Omental fat pad (tissue), 4 donors: ENCODE results near the gene C4orf54. TPM values are rescaled to one million over a fixed set of nuclear protein-coding genes. Genes with fewer than 3 reads are reported as not detected.

Source experiments
- ATAC-seq: fragments of 150-250 bp; one replicate; pipeline ENCODE4 v1.9.1; 2016; ENCODE audit warnings: mild to moderate bottlenecking, moderate library complexity; ENCODE audit not compliant: low FRiP score
- DNase-seq: peaks from one replicate; pipeline ENCODE4 v3.0.0-alpha.2; 2019; ENCODE audit warnings: low spot score
- total RNA-seq, 4 donors: library from RNA; depleted of rRNA; stranded (reverse); fragments of >200 nt; gene quantifications; one replicate each; pipeline ENCODE4 v1.1.0, GENCODE V29; 2016
- TF ChIP-seq, protein P1 (sequence below), 3 donors: fragments of 450-650 bp; IDR thresholded peaks; one replicate each; pipeline ENCODE4 v1.5.1; 2016 to 2017; ENCODE audit warnings: antibody characterized with exemption in 3 of 3, mild to moderate bottlenecking in 3 of 3, moderate library complexity in 2 of 3

Gene C4orf54
- total RNA-seq, result not detected

GRCh38 chr4:99657798-99658197 is at the start of gene C4orf54:
Gene C4orf54 (minus strand): TSS chr4:99657828. CDS start chr4:99654648, 3,180 bp downstream.
- TF ChIP-seq, protein P1, sequence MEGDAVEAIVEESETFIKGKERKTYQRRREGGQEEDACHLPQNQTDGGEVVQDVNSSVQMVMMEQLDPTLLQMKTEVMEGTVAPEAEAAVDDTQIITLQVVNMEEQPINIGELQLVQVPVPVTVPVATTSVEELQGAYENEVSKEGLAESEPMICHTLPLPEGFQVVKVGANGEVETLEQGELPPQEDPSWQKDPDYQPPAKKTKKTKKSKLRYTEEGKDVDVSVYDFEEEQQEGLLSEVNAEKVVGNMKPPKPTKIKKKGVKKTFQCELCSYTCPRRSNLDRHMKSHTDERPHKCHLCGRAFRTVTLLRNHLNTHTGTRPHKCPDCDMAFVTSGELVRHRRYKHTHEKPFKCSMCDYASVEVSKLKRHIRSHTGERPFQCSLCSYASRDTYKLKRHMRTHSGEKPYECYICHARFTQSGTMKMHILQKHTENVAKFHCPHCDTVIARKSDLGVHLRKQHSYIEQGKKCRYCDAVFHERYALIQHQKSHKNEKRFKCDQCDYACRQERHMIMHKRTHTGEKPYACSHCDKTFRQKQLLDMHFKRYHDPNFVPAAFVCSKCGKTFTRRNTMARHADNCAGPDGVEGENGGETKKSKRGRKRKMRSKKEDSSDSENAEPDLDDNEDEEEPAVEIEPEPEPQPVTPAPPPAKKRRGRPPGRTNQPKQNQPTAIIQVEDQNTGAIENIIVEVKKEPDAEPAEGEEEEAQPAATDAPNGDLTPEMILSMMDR (IDR thresholded peaks at IDR 0.05), result no peak
- ATAC-seq (no peak), DNase-seq (no peak)

DNA sequence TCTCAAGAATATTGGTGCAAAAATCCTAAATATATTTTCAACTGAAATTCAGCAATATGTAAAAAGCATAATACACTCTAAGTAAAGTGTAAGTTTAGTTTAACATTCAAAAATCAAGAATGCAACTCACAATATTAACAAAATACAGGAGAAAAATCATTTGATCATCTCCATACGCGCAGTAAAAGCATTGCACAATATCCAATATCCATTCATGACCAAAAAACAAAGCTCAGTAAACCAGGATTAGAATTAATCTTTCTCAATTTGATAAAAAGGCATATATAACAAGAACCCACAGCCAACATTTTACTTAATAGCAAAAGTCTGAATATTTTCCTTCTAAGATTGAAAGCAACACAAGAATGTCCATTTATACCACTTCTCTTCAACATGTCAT is 48.3 kb upstream of the C4orf54 start:
- ATAC-seq (no peak), DNase-seq (no peak)
- TF ChIP-seq, protein P1 (IDR thresholded peaks at IDR 0.05), result no peak

GRCh38 chr4:99696801-99697200 is 39.2 kb upstream of the C4orf54 start:
- DNase-seq (no peak), ATAC-seq (no peak)
- TF ChIP-seq, protein P1 (IDR thresholded peaks at IDR 0.05), result no peak

DNA sequence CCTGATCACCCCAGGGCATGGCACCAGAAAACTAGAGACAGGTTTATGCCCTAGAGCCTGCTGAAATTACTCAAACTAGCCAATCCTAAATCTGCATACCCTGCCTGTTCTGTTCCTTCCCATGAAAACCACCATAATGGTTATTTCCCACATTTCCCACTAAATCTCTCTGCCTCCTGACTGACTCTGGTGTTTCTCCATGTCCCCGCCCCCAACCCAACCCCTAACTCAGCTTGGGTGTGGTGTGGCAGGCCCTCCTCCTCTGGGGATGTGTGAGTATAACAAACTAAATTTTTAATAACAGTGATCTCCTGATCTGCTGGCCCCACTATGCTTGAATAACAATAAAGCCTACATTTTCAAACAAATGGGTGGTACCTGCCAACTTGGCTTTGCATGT is 35.5 kb upstream of the C4orf54 start:
- ATAC-seq (no peak), DNase-seq (no peak)
- TF ChIP-seq, protein P1 (IDR thresholded peaks at IDR 0.05), result no peak

DNA sequence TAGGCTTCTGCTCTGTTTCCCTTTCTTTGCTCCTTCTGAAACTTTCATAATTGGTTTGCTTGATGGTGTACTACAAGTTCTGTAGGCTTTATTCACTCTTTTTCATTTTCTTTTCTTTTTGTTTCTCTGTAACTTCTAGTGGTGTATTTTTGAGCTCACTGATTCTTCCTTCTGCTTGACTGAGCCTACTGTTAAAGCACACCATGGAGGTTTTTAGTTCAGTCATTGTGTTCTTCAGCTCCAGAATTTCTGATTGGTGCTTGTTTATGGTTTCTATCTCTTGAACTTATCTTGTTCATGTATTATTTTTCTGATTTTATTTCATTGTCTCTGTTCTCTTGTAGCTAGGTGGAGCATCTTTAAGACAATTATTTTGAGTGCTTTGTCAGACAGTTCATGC is 33.4 kb upstream of the C4orf54 start:
- no peak for DNase-seq
- TF ChIP-seq, protein P1 (IDR thresholded peaks at IDR 0.05), result no peak
- ATAC-seq, result no peak

- no peak for ATAC-seq
- DNase-seq, result no peak
- TF ChIP-seq, protein P1 (IDR thresholded peaks at IDR 0.05), result no peak
Measured at GRCh38 chr4:99690472-99690871, 32.8 kb upstream of the C4orf54 start.

GRCh38 chr4:99687120-99687519 is 29.5 kb upstream of the C4orf54 start:
- DNase-seq (no peak), ATAC-seq (no peak)
- TF ChIP-seq, protein P1 (IDR thresholded peaks at IDR 0.05), result no peak
